ENCODE data around the gene MEGF6. TPM values are rescaled to one million over a fixed set of nuclear protein-coding genes. Genes with fewer than 3 reads are reported as not detected.

MEGF6 gene
- under 0.01 and 2.6 TPM in 2 replicates for total RNA-seq

GRCh38 chr1:3611170-3612019 is at the start of gene MEGF6:
Gene MEGF6, minus strand, starts transcription at chr1:3611508. Its CDS starts 240 bp downstream, at chr1:3611268.

GRCh38 chr1:3651930-3652547 is 40.7 kb upstream of the MEGF6 start, which contains the start of gene TP73:
Gene TP73, plus strand, starts transcription at chr1:3652516. Its CDS starts 29,850 bp downstream, at chr1:3682366.

GRCh38 chr1:3649342-3650247 is 38.3 kb upstream of the MEGF6 start, which contains the start of gene WRAP73:
Gene WRAP73, minus strand, starts transcription at chr1:3650103. Its CDS starts 104 bp downstream, at chr1:3649999.

GRCh38 chr1:3624200-3625136 is 13.2 kb upstream of the MEGF6 start, which contains the start of gene TPRG1L:
Gene TPRG1L, plus strand, starts transcription at chr1:3625015. Its CDS starts 58 bp downstream, at chr1:3625073.

GRCh38 chr1:3453891-3454810 is 157.2 kb downstream of the MEGF6 start, which contains the start of gene ARHGEF16:
Gene ARHGEF16, plus strand, starts transcription at chr1:3454665. Its CDS starts 8,420 bp downstream, at chr1:3463085.

Other genes starting within 250 kb of the MEGF6 start
- not detected in 2 replicates for gene ARHGEF16, start 156.8 kb downstream of the MEGF6 start, total RNA-seq
- gene TPRG1L, start 13.5 kb upstream of the MEGF6 start, total RNA-seq, result 14.7 and 20.2 TPM in 2 replicates
- gene WRAP73, start 38.6 kb upstream of the MEGF6 start, total RNA-seq, result 11.5 and 28.8 TPM in 2 replicates
- 0.53 TPM in 1 of 2 replicates, not detected in the other for gene TP73, start 41.0 kb upstream of the MEGF6 start, total RNA-seq
- gene CCDC27, start 140.9 kb upstream of the MEGF6 start, total RNA-seq, result not detected in 2 replicates
- 1.7 and 7.6 TPM in 2 replicates for gene SMIM1, start 161.2 kb upstream of the MEGF6 start, total RNA-seq
- 27.7 and 28.5 TPM in 2 replicates for gene LRRC47, start 185.0 kb upstream of the MEGF6 start, total RNA-seq
- gene CEP104, start 245.7 kb upstream of the MEGF6 start, total RNA-seq, result 25.9 and 33.7 TPM in 2 replicates
- 3.5 and 14.4 TPM in 2 replicates for gene DFFB, start 246.0 kb upstream of the MEGF6 start, total RNA-seq

All from myometrial cell (primary cell).